IMR-90 (cell line): ENCODE results near the gene SYCP3. TPM values are rescaled to one million over a fixed set of nuclear protein-coding genes. Genes with fewer than 3 reads are reported as not detected.

ENCODE experiments used
- ATAC-seq: fragments of 200-7000 bp; cut with Tn5 transposase; 2 replicates; pipeline ENCODE4 v1.9.1; 2020; ENCODE audit warnings: low read depth, mild to moderate bottlenecking, moderate library complexity
- BruUV-seq: library from RNA; stranded (reverse); fragments of 400-500 nt; replicated peaks from 2 replicates; lab custom pipeline; 2021; lab: Mats Ljungman, UMichigan
- CTCF ChIA-PET: fragments of 300-600 bp; formaldehyde crosslinking; extraction: SDS; loops from one replicate; lab custom pipeline; 2021; ENCODE audit warnings: antibody characterized with exemption; lab: Yijun Ruan, JAX
- POLR2A ChIA-PET: fragments of 300-600 bp; sonication (Branson Sonifier 250); formaldehyde crosslinking; loops from one replicate; lab custom pipeline; 2022; ENCODE audit warnings: antibody characterized with exemption; ENCODE audit not compliant: unreplicated experiment; lab: Charles Lee
- DNase-seq: peaks from one replicate; pipeline ENCODE4 v3.0.0; 2013
- H2AFZ ChIP-seq: replicated peaks from 2 replicates; pipeline ENCODE3; 2013; ENCODE audit warnings: low read length, mild to moderate bottlenecking; ENCODE audit not compliant: poor library complexity
- H2AK5ac ChIP-seq: 2 replicates; pipeline ENCODE4 v1.6.1; 2013; ENCODE audit warnings: low read depth, low read length, inconsistent platforms
- H2AK9ac ChIP-seq: replicated peaks from 2 replicates; pipeline ENCODE3; 2013; ENCODE audit warnings: mild to moderate bottlenecking, low read depth, low read length, moderate library complexity; ENCODE audit not compliant: poor library complexity
- H2BK120ac ChIP-seq: 2 replicates; pipeline ENCODE4 v1.6.1; 2013; ENCODE audit warnings: low read depth, low read length, inconsistent platforms
- H2BK15ac ChIP-seq: 3 replicates; pipeline ENCODE4 v1.6.1; 2013; ENCODE audit warnings: low read depth, low read length, inconsistent platforms
- H2BK20ac ChIP-seq: 2 replicates; pipeline ENCODE4 v1.6.1; 2013; ENCODE audit warnings: low read depth, mild to moderate bottlenecking, inconsistent platforms, low read length, moderate library complexity
- H2BK5ac ChIP-seq: 2 replicates; pipeline ENCODE4 v1.6.1; 2013; ENCODE audit warnings: mild to moderate bottlenecking, low read depth, low read length, inconsistent platforms; ENCODE audit not compliant: poor library complexity, severe bottlenecking
- H3K14ac ChIP-seq: replicated peaks from 2 replicates; pipeline ENCODE4 v1.6.1; 2013; ENCODE audit warnings: low read depth, low read length, inconsistent platforms
- H3K18ac ChIP-seq: 2 replicates; pipeline ENCODE4 v1.6.1; 2013; ENCODE audit warnings: low read depth, low read length, control low read depth
- H3K23ac ChIP-seq: 2 replicates; pipeline ENCODE4 v1.6.1; 2013; ENCODE audit warnings: low read depth, low read length, inconsistent platforms
- H3K27ac ChIP-seq: 2 replicates; pipeline ENCODE4 v1.5.1; 2013; ENCODE audit warnings: mild to moderate bottlenecking, control low read depth, low read length; ENCODE audit not compliant: insufficient read depth
- H3K27me3 ChIP-seq: 2 replicates; pipeline ENCODE4 v1.6.1; 2013; ENCODE audit warnings: low read length; ENCODE audit not compliant: control insufficient read depth, insufficient read depth
- H3K36me3 ChIP-seq: 2 replicates; pipeline ENCODE4 v1.6.1; 2013; ENCODE audit warnings: low read length, mixed read lengths; ENCODE audit not compliant: control insufficient read depth, insufficient read depth
- H3K4ac ChIP-seq: 2 replicates; pipeline ENCODE4 v1.6.1; 2013; ENCODE audit warnings: low read depth, low read length, inconsistent platforms
- H3K4me1 ChIP-seq: 2 replicates; pipeline ENCODE4 v1.6.1; 2013; ENCODE audit warnings: low read length, mixed read lengths; ENCODE audit not compliant: control insufficient read depth, insufficient read depth
- H3K4me2 ChIP-seq: 2 replicates; pipeline ENCODE4 v1.6.1; 2013; ENCODE audit warnings: low read depth, mild to moderate bottlenecking, control low read depth, low read length, moderate library complexity
- H3K4me3 ChIP-seq: 2 replicates; pipeline ENCODE4 v1.5.1; 2013; ENCODE audit warnings: low read depth, mild to moderate bottlenecking, control low read depth, low read length, moderate library complexity; ENCODE audit not compliant: insufficient read depth
- H3K56ac ChIP-seq: 2 replicates; pipeline ENCODE4 v1.6.1; 2013; ENCODE audit warnings: low read length, inconsistent platforms; ENCODE audit not compliant: insufficient read depth; ENCODE audit errors: extremely low read depth
- H3K79me1 ChIP-seq, 2 experiments: 2 replicates each; pipeline ENCODE4 v1.6.1; 2013; ENCODE audit warnings: low read length in 2 of 2, inconsistent platforms in 1 of 2, low read depth in 1 of 2
- H3K9ac ChIP-seq: 2 replicates; pipeline ENCODE4 v1.6.1; 2013; ENCODE audit warnings: low read depth, low read length, control low read depth
- H3K9me1 ChIP-seq: 2 replicates; pipeline ENCODE4 v1.6.1; 2013; ENCODE audit warnings: low read length, inconsistent platforms; ENCODE audit not compliant: insufficient read depth
- H3K9me3 ChIP-seq: 2 replicates; pipeline ENCODE4 v1.6.1; 2013; ENCODE audit warnings: low read length; ENCODE audit not compliant: control insufficient read depth, insufficient read depth
- H4K20me1 ChIP-seq: 2 replicates; pipeline ENCODE4 v1.6.1; 2013; ENCODE audit warnings: low read length, inconsistent platforms; ENCODE audit not compliant: insufficient read depth
- H4K5ac ChIP-seq: 2 replicates; pipeline ENCODE4 v1.6.1; 2013; ENCODE audit warnings: mild to moderate bottlenecking, low read depth, low read length, control low read depth
- H4K8ac ChIP-seq, 2 experiments: 2 replicates each; pipeline ENCODE4 v1.6.1; 2013; ENCODE audit warnings: low read depth in 2 of 2, low read length in 2 of 2, control low read depth in 1 of 2, inconsistent platforms in 1 of 2
- H4K91ac ChIP-seq: 2 replicates; pipeline ENCODE4 v1.6.1; 2013; ENCODE audit warnings: low read depth, low read length, inconsistent platforms; ENCODE audit not compliant: insufficient read depth
- CEBPB ChIP-seq: IDR thresholded peaks from 2 replicates; pipeline ENCODE4 v1.6.1; 2012; ENCODE audit warnings: low read depth, low read length, improper control_type of control experiment
- CHD1 ChIP-seq: IDR thresholded peaks from 2 replicates; pipeline ENCODE4 v1.6.1; 2012; ENCODE audit warnings: low read depth, low read length, improper control_type of control experiment
- CTCF ChIP-seq: conservative IDR thresholded peaks from 2 replicates; pipeline ENCODE4 v1.5.1; 2012; ENCODE audit warnings: mild to moderate bottlenecking, low read depth, low read length, improper control_type of control experiment
- FOS ChIP-seq: fragments of 150-350 bp; IDR thresholded peaks from 2 replicates; pipeline ENCODE4 v1.6.1; 2016; ENCODE audit warnings: low read depth, low read length
- POLR2A ChIP-seq: IDR thresholded peaks from 2 replicates; pipeline ENCODE4 v1.6.1; 2012; ENCODE audit warnings: mild to moderate bottlenecking, low read depth, low read length
- SMC3 ChIP-seq: fragments of 150-350 bp; IDR thresholded peaks from 2 replicates; pipeline ENCODE4 v1.6.1; 2016; ENCODE audit warnings: low read depth, mild to moderate bottlenecking, antibody characterized with exemption, low read length, moderate library complexity
- WGBS, 2 experiments: methylation state at CpG; one replicate each; pipeline versions ENCODE4 v1.1.5 to v1.1.7; 2013; ENCODE audit warnings: missing lambda C conversion rate in 2 of 2; ENCODE audit not compliant: insufficient read length in 1 of 2; ENCODE audit errors: extremely low coverage in 2 of 2; 5-methylcytosine and 5-hydroxymethylcytosine counted together
- dilution Hi-C: fragments of 300-500 bp; cut with HindIII; formaldehyde crosslinking; loops from one replicate; pipeline ENCODE4 v1.14.3; 2018; ENCODE audit warnings: low sequenced_read_pairs; ENCODE audit not compliant: unreplicated experiment
- in situ Hi-C: fragments of 300-500 bp; cut with MboI; formaldehyde crosslinking; loops from 3 replicates; pipeline ENCODE4 v1.14.3; 2019; ENCODE audit warnings: low sequenced_read_pairs, inconsistent platforms, mixed read lengths
- intact Hi-C: fragments of 100-400 bp; cut with micrococcal nuclease; formaldehyde crosslinking; loops from 2 replicates; pipeline ENCODE4 v1.10.0; 2022
- polyA plus RNA-seq, 3 experiments: library from polyadenylated mRNA; depleted of rRNA; stranded (reverse); fragments of >200 nt; gene quantifications; 2 replicates each; pipeline ENCODE4 v1.2.3, GENCODE V29; 2012; ENCODE audit warnings: low replicate concordance in 1 of 3
- total RNA-seq: library from RNA; depleted of rRNA; stranded (reverse); fragments of >200 nt; gene quantifications from 2 replicates; pipeline ENCODE4 v1.2.3, GENCODE V29; 2012

Gene SYCP3
- total and polyA plus RNA-seq, 2 of the 4 experiments (the other 2 are of a cell fraction): 0.07 TPM; not detected in 1

GRCh38 chr12:101714877-101715444, 24.3 kb downstream of the SYCP3 start:
- no peak overlapping the region for H4K91ac ChIP-seq
- dilution Hi-C loops: no loop called here
- DNase-seq: no peak
- no peak overlapping the region for H4K5ac ChIP-seq
- no peak overlapping the region for H2AFZ ChIP-seq
- no peak overlapping the region for H3K4me3 ChIP-seq
- no peak overlapping the region for H2AK5ac ChIP-seq
- no peak overlapping the region for H2BK120ac ChIP-seq
- peaks cover 2% of the 10 kb centered on the region; the same call in 1 of the 2 replicates for H3K4me1 ChIP-seq
- H4K8ac ChIP-seq: no peak overlapping the region
- intact Hi-C loops: no loop called here
- H3K36me3 ChIP-seq: no peaks in the 10 kb centered on the region
- TF ChIP-seq CHD1 (no peak), CEBPB (no peak), FOS (no peak), CTCF (no peak), SMC3 (no peak), POLR2A (no peak)
- H2BK5ac ChIP-seq: no peak overlapping the region
- no CpG with 5 or more reads among the region's 3 CpGs for WGBS, 2 experiments
- no peaks in the 10 kb centered on the region for H4K20me1 ChIP-seq
- H3K4me2 ChIP-seq: no peak overlapping the region
- no peak overlapping the region for H2BK20ac ChIP-seq
- no peak overlapping the region for H2BK15ac ChIP-seq
- H3K56ac ChIP-seq: no peak overlapping the region
- no peak overlapping the region for H3K27ac ChIP-seq
- no peak overlapping the region for H3K18ac ChIP-seq
- in situ Hi-C loops: no loop called here
- no peaks in the 10 kb centered on the region for H3K9me3 ChIP-seq
- H3K27me3 ChIP-seq: no peaks in the 10 kb centered on the region
- H3K9me1 ChIP-seq: peaks cover 7% of the 10 kb centered on the region; the same call in 1 of the 2 replicates
- H3K9ac ChIP-seq: no peak overlapping the region
- peaks cover 0 to 5% of the 10 kb centered on the region in 2 experiments; a peak in 2 of 4 replicates for H3K79me1 ChIP-seq
- BruUV-seq: no TSS peak
- POLR2A ChIA-PET: no interaction called here
- no peak for ATAC-seq
- no peak overlapping the region for H3K23ac ChIP-seq
- H3K4ac ChIP-seq: no peak overlapping the region
- H2AK9ac ChIP-seq: no peak overlapping the region
- CTCF ChIA-PET: no interaction called here
- no peak overlapping the region for H3K14ac ChIP-seq
